ENCODE measurements around the gene FAM43B.

Gene FAM43B

DNA sequence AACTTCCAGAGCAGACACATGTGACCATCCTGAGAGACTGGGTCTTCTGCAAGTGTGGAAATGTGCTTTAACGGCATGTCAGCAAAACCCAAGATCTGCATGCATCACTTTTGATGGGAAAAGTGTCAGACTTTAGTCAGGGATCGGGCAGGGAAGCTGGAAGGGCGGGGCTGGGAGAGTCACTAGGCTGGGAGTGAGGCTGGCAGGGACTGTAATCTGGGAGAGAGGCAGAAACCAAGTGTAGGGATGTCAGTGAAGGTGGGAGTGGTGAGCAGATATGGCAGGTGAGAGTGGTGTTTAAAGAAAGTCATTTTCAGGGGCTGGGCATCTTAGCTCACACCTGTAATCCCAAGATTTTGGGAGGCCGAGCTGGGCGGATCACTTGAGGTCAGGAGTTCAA, 47.8 kb downstream of the FAM43B start:
- TF ChIP-seq, protein P1, sequence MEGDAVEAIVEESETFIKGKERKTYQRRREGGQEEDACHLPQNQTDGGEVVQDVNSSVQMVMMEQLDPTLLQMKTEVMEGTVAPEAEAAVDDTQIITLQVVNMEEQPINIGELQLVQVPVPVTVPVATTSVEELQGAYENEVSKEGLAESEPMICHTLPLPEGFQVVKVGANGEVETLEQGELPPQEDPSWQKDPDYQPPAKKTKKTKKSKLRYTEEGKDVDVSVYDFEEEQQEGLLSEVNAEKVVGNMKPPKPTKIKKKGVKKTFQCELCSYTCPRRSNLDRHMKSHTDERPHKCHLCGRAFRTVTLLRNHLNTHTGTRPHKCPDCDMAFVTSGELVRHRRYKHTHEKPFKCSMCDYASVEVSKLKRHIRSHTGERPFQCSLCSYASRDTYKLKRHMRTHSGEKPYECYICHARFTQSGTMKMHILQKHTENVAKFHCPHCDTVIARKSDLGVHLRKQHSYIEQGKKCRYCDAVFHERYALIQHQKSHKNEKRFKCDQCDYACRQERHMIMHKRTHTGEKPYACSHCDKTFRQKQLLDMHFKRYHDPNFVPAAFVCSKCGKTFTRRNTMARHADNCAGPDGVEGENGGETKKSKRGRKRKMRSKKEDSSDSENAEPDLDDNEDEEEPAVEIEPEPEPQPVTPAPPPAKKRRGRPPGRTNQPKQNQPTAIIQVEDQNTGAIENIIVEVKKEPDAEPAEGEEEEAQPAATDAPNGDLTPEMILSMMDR (IDR thresholded peaks at IDR 0.05), result no peak

DNA sequence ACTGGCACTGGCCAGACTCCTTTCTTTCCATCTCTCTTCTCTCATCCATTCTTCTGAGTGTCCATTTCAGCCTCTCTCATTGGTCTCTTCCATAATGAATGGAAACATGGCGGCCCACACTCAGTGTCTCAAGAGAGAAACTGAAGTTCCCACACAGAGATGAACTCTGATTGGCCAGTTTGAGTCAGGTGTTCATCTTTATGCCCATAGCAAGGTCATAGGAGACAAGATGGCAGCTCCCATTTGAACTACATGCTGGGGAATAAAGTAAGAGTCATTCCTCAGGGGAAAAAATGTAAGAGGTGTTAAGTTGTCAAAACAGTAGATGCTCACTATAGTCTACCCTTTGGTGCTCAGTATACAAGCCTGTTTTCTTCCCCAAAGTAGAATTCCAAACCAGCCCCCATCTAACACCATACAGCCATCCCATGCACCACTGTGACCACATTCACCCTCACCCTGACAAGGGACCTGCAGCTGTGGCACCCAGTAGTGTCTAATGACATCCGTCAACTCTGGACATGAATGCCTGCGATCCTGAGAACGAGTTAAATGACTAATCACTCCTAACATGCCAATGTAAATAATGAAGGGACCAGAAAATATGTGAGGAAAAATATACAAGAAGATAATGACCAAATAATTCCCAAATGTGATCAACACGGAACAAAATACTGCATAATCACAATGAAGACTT, 48.9 kb downstream of the FAM43B start:
- TF ChIP-seq, protein P1 (IDR thresholded peaks at IDR 0.05), result no peak

DNA sequence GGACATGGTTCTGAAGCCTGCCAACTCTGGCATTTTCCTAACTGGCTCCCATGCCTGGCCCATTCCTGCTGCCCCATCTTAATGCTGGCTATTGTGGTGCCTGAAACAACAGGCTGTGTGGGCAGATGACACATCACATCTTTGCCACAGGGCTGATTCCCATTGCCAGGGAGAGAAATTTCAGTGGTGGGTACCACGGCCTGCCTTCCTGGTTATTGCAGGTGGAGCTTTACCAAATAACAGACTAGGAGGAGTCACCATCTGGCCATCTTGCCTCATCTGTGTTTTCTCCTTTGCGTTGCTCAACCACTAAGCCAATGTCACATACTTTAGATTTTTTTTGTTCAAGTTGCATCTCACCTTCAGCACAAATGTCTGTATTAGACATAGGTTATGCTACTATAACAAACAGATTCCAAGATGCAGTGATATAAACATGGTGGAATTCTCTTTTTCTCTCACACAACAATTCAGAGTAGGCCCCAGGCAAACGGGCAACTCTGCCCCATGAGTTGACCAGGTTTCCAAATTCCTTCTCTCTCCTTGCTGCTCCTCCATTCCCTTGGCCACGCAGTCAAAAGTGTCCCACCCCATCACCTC, 50.6 kb downstream of the FAM43B start:
- TF ChIP-seq, protein P1 (IDR thresholded peaks at IDR 0.05), result no peak

DNA sequence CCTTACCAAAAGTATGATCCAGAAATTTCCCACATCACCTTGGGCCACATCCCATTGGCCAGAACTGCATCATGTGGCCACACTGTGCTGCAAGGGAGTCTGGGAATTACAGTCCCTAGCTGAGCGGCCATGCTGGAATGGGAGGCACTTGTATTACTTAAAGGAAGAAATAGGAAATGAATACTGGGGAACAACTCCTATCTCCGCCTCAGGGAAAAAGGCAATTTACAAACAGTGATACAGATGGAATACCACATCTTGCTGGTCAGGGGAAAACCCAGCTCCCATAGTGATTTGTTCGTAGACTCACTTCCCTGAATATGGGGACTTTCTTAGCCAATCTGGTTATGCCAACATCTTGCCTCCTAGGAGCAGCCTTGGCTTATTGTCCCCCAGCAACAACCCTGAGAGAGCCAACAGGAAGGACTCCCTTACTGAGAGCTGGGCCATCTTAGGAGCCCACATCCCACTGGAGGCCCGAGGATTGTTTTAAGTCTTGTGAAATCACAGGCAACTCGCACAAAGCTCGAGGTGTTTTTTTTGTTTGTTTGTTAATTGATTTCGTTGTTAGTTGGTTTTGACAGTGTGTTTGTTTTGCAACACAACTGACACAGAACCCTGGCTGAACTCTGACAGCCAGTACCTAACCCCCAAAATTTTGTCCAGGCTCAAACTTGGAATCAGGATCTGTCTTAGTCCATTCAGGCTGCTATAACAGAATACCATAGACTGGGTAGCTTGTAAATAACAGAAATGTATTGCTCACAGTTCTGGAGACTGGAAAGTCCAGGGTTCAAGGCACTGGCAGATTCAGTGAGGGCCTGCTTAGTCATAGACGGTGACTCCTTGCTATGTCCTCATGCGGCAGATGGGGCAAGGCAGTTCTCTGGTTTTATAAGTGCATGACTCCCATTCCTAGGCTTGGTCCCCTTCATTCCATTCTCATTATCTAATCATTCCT, 51.4 kb downstream of the FAM43B start:
- TF ChIP-seq, protein P1 (IDR thresholded peaks at IDR 0.05), result no peak

Data from LNCAP (cell line).